Suprapubic skin (tissue), 3 donors: ENCODE measurements around the gene NQO2.

Experiments used
- CTCF ChIP-seq, 2 donors: fragments of 200-600 bp in 1 of 2; fragments of 450-650 bp in 1 of 2; sonication (generic) in 1 of 2; IDR thresholded peaks; one replicate each; pipeline ENCODE4 v1.5.1; 2016 to 2019; ENCODE audit warnings: antibody characterized with exemption in 2 of 2, mild to moderate bottlenecking in 1 of 2, moderate library complexity in 1 of 2
- POLR2AphosphoS5 ChIP-seq, 3 donors: sonication (generic); formaldehyde crosslinking; IDR thresholded peaks; one replicate each; pipeline ENCODE4 v1.6.1; 2017; ENCODE audit warnings: antibody characterized with exemption in 3 of 3

GRCh38 chr6:2962004-2962403 is 37.7 kb upstream of the NQO2 start:
- TF ChIP-seq CTCF (IDR thresholded peaks at IDR 0.05) (no peak), POLR2AphosphoS5 (IDR thresholded peaks at IDR 0.05) (no peak)
